ENCODE results near the gene ZNF672.
A peak's percentile ranks its signal among the peaks of the same experiment; 100 is the strongest.

The ZNF672 gene

DNA sequence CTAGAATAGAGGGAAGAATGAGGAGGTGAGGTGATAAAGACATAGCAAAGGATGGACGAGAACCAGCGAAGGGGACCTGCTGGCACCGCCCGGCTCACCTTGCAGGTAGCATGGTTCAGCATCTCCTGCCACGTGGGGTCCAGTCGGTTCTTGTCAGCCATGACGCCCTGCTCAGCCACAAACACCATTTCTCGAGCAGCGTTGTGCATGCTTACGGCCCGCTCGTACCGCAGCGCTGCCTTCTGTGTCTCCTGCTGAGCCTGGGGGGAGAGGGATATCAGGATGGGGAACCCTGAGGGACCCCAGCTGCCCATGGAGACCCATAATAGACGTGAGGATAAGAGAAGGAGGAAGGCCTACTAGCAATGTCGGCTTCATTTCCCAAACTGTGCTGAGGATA lies 23.7 kb upstream of the ZNF672 start:
- Histone ChIP-seq H3F3A (ENCODE audit: low read depth) (no peaks in the 10 kb centered on the region), H3K79me2 (ENCODE audit: insufficient read depth, low read length) (peaks cover 10% of the 10 kb centered on the region)

GRCh38 chr1:248815407-248816034 lies 22.5 kb upstream of the ZNF672 start:
- Histone ChIP-seq H3K4me1 (ENCODE audit: insufficient read depth, low read length, poor library complexity, severe bottlenecking) (peaks cover 29% of the 10 kb centered on the region), H2AFZ (ENCODE audit: low read length) (no peak overlapping the region), H3K9me2 (replicated peaks; ENCODE audit: low read depth, low read length) (no peaks in the 10 kb centered on the region), H3K9me3 (ENCODE audit: insufficient read depth, low read depth, low read length) (no peaks in the 10 kb centered on the region), H3K79me2 (ENCODE audit: insufficient read depth, low read length) (peaks cover 20% of the 10 kb centered on the region), H3K27me3 (ENCODE audit: insufficient read depth, low read length, poor library complexity, severe bottlenecking) (no peaks in the 10 kb centered on the region), H3K4me3 (ENCODE audit: low read length, poor library complexity, severe bottlenecking) (no peak overlapping the region), H3K36me3 (ENCODE audit: insufficient read depth, low read length) (peaks cover 35% of the 10 kb centered on the region; the same call in 1 of the 2 replicates), H3K9ac (ENCODE audit: low read depth, low read length, poor library complexity, severe bottlenecking) (no peak overlapping the region), H3K4me2 (ENCODE audit: low read depth, low read length, poor library complexity, severe bottlenecking) (no peak overlapping the region), H3F3A (ENCODE audit: low read depth) (no peaks in the 10 kb centered on the region), H4K20me1 (ENCODE audit: insufficient read depth, low read length, poor library complexity, severe bottlenecking) (no peaks in the 10 kb centered on the region)
- TF ChIP-seq, protein P1, sequence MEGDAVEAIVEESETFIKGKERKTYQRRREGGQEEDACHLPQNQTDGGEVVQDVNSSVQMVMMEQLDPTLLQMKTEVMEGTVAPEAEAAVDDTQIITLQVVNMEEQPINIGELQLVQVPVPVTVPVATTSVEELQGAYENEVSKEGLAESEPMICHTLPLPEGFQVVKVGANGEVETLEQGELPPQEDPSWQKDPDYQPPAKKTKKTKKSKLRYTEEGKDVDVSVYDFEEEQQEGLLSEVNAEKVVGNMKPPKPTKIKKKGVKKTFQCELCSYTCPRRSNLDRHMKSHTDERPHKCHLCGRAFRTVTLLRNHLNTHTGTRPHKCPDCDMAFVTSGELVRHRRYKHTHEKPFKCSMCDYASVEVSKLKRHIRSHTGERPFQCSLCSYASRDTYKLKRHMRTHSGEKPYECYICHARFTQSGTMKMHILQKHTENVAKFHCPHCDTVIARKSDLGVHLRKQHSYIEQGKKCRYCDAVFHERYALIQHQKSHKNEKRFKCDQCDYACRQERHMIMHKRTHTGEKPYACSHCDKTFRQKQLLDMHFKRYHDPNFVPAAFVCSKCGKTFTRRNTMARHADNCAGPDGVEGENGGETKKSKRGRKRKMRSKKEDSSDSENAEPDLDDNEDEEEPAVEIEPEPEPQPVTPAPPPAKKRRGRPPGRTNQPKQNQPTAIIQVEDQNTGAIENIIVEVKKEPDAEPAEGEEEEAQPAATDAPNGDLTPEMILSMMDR (conservative IDR thresholded peaks at IDR 0.05; ENCODE audit: low read length), result no peak
- no peak for TF ChIP-seq EZH2phosphoT487 (IDR thresholded peaks at IDR 0.05; ENCODE audit: borderline replicate concordance)

More for the DNA sequence above, 23.7 kb upstream of the ZNF672 start:
- Histone ChIP-seq H3K27me3 (ENCODE audit: insufficient read depth, low read length, poor library complexity, severe bottlenecking) (no peaks in the 10 kb centered on the region), H2AFZ (ENCODE audit: low read length) (no peak overlapping the region), H3K9ac (ENCODE audit: low read depth, low read length, poor library complexity, severe bottlenecking) (no peak overlapping the region), H3K4me1 (ENCODE audit: insufficient read depth, low read length, poor library complexity, severe bottlenecking) (peaks cover 22% of the 10 kb centered on the region), H3K4me3 (ENCODE audit: low read length, poor library complexity, severe bottlenecking) (no peak overlapping the region), H3K9me2 (replicated peaks; ENCODE audit: low read depth, low read length) (no peaks in the 10 kb centered on the region), H3K4me2 (ENCODE audit: low read depth, low read length, poor library complexity, severe bottlenecking) (no peak overlapping the region), H3K9me3 (ENCODE audit: insufficient read depth, low read depth, low read length) (no peaks in the 10 kb centered on the region), H3K36me3 (ENCODE audit: insufficient read depth, low read length) (peaks cover 35% of the 10 kb centered on the region; the same call in 1 of the 2 replicates), H4K20me1 (ENCODE audit: insufficient read depth, low read length, poor library complexity, severe bottlenecking) (no peaks in the 10 kb centered on the region)
- TF ChIP-seq EZH2phosphoT487 (IDR thresholded peaks at IDR 0.05; ENCODE audit: borderline replicate concordance), result no peak
- TF ChIP-seq, protein P1 (conservative IDR thresholded peaks at IDR 0.05; ENCODE audit: low read length), result no peak

GRCh38 chr1:248816042-248816851 lies 21.8 kb upstream of the ZNF672 start:
- no peaks in the 10 kb centered on the region for H3K9me2 ChIP-seq (replicated peaks; ENCODE audit: low read depth, low read length)
- H3K9me3 ChIP-seq (ENCODE audit: insufficient read depth, low read depth, low read length), result no peaks in the 10 kb centered on the region
- no peaks in the 10 kb centered on the region for H3F3A ChIP-seq (ENCODE audit: low read depth)
- H3K4me1 ChIP-seq (ENCODE audit: insufficient read depth, low read length, poor library complexity, severe bottlenecking), result peaks cover 36% of the 10 kb centered on the region
- H4K20me1 ChIP-seq (ENCODE audit: insufficient read depth, low read length, poor library complexity, severe bottlenecking), result no peaks in the 10 kb centered on the region
- peak overlapping the region; percentile 24 for H3K4me2 ChIP-seq (ENCODE audit: low read depth, low read length, poor library complexity, severe bottlenecking)
- H3K4me3 ChIP-seq (ENCODE audit: low read length, poor library complexity, severe bottlenecking), result no peak overlapping the region
- TF ChIP-seq EZH2phosphoT487 (IDR thresholded peaks at IDR 0.05; ENCODE audit: borderline replicate concordance), result no peak
- TF ChIP-seq, protein P1 (conservative IDR thresholded peaks at IDR 0.05; ENCODE audit: low read length), result no peak
- peaks cover 27% of the 10 kb centered on the region for H3K79me2 ChIP-seq (ENCODE audit: insufficient read depth, low read length)
- peak overlapping the region; percentile 10 for H3K9ac ChIP-seq (ENCODE audit: low read depth, low read length, poor library complexity, severe bottlenecking)
- H3K27me3 ChIP-seq (ENCODE audit: insufficient read depth, low read length, poor library complexity, severe bottlenecking), result no peaks in the 10 kb centered on the region
- H2AFZ ChIP-seq (ENCODE audit: low read length), result no peak overlapping the region
- H3K36me3 ChIP-seq (ENCODE audit: insufficient read depth, low read length), result peaks cover 31% of the 10 kb centered on the region; the same call in 1 of the 2 replicates
